ENCODE results near the gene SLC17A2. TPM values are rescaled to one million over a fixed set of nuclear protein-coding genes. Genes with fewer than 3 reads are reported as not detected.

The SLC17A2 gene
- total and polyA plus RNA-seq, 2 of the 13 experiments (the other 11 are each of a cell fraction or from before 2014, with no cell fraction given), result 11.2 to 32.4 TPM

DNA sequence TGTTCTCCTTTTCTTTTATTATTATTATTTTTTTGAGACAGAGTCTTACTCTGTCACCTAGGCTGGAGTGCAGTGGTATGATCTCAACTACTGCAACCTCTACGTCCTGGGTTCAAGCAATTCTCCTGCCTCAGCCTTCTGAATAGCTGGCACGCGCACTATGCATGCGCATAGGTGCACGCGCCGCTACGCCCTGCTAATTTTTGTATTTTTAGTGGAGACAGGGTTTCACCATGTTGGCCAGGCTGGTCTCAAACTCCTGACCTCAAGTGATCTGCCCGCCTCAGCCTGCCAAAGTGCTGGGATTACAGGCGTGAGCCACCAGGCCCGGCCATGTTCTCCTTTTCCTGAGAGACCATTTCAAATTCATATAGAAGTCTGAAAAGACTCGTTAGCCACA, 706 bp downstream of the SLC17A2 start (continued):
- TF ChIP-seq ZNF605 (CRISPR knock-in tag; IDR thresholded peaks at IDR 0.05), result 0 out of 2 replicates have a peak, but pooled peaks have one; percentile 52

DNA sequence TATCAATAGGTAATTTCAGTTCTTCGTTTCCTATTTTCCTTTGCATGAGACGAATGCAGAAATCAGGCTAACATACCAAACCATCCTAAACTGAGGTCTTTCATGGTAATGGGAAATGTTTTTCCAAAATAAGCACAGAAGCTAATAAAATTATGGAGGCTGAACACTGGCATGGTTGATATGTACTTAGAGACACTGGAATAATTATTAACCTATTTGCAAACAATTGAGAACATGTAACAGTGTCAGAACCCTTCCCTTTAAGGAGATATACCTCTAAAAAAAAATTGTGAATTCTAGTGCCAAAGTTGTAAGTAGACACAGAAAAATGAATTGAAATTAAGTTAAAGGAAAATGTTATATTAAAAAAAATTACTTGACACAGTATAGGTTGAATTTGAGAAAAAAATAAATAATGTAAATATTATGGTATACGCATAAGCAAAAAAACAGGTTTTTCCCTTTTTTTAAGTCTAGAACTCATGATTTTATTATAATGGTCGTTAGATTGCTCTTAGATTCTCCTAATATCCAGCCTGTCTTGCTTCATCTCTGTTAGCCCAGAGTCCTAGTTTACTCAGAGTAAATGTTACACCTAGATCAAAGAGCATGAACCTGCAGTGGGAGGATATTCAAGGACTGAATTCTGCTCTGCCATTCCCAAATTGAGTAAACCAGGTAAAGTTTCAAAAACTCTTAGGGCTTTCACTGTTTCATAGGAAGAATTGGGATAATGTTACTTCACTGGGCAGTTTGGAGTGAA, 1.7 kb downstream of the SLC17A2 start:
- Histone ChIP-seq H3K4me1 (ENCODE audit: insufficient read depth, low read length) (peaks cover 69% of the 10 kb centered on the region), H3K9ac (ENCODE audit: insufficient read depth, low read depth, low read length) (peak overlapping the region; percentile 67), H3K79me2 (ENCODE audit: insufficient read depth, low read length) (peaks cover 11% of the 10 kb centered on the region), H3K27ac (ENCODE audit: extremely low read length, insufficient read depth, low read length) (peak overlapping the region; percentile 81), H3K27me3 (ENCODE audit: control insufficient read depth in 1 of 2, insufficient read depth in 2 of 2, low read length in 2 of 2) (no peaks in the 10 kb centered on the region), H3K36me3 (replicated peaks in 1 of 2; ENCODE audit: control insufficient read depth in 1 of 2, insufficient read depth in 2 of 2, low read length in 2 of 2) (no peaks in the 10 kb centered on the region; a peak in 1 of 5 replicates), H2AFZ (ENCODE audit: low read length) (no peak overlapping the region), H3K4me3 (replicated peaks in 1 of 3; ENCODE audit: insufficient read depth in 1 of 3, low read depth in 2 of 3, low read length in 3 of 3) (peak overlapping the region in 2 of 3 experiments; percentile 43 to 45; a peak in 4 of 6 replicates), H3K4me2 (ENCODE audit: low read depth, low read length) (peak overlapping the region; percentile 82), H4K20me1 (ENCODE audit: insufficient read depth, low read length) (no peaks in the 10 kb centered on the region), H3K9me3 (ENCODE audit: low read length) (no peaks in the 10 kb centered on the region)
- BruUV-seq (replicated peaks), result no TSS peak
- peak; percentile 96 for ATAC-seq
- CTCF ChIA-PET (ENCODE audit: low intra/inter-chr PET ratio, low total read pairs), result interaction anchor here (1.7 kb wide), 1 partner anchor 64 kb away, joined by 3 read pairs; no protein-coding TSS in a partner anchor
- intact Hi-C loops (cut with micrococcal nuclease; ENCODE audit: unreplicated experiment) (loop anchor here (1.0 kb wide), 1 partner anchor 15 kb away; no protein-coding TSS in a partner anchor), in situ Hi-C loops (cut with HindIII; ENCODE audit: extremely low pct_ligation_motif_present, low pct_unique_long_range_greater_than_20kb) (no loop called here)
- FAIRE-seq, result peak; percentile 40
- peak; percentile 96 for DNase-seq (ENCODE audit: low spot score)
- POLR2A ChIA-PET, result interaction anchor here (0.7 to 2.1 kb wide), 10 partner anchors 9 to 287 kb away, joined by 3 to 47 read pairs (median 4); no protein-coding TSS in a partner anchor
- 28% methylated on average over 4 of the region's 4 CpGs for WGBS (ENCODE audit: low lambda C conversion rate)
- TF ChIP-seq ZNF512B (CRISPR knock-in tag; IDR thresholded peaks at IDR 0.05; ENCODE audit: borderline replicate concordance) (no peak), NCOA1 (CRISPR knock-in tag; IDR thresholded peaks at IDR 0.05) (no peak), KLF13 (CRISPR knock-in tag; IDR thresholded peaks at IDR 0.05) (no peak), ZNF75D (CRISPR knock-in tag; IDR thresholded peaks at IDR 0.05; ENCODE audit: borderline replicate concordance) (no peak), FOXA1 (IDR thresholded peaks at IDR 0.05) (peak; percentile 80), FOXA1 (CRISPR knock-in tag; IDR thresholded peaks at IDR 0.05) (peak; percentile 98), SP140L (CRISPR knock-in tag; IDR thresholded peaks at IDR 0.05; ENCODE audit: borderline replicate concordance) (peak; percentile 93; the same call in 1 of the 2 replicates), ZMYM2 (CRISPR knock-in tag; IDR thresholded peaks at IDR 0.05) (0 out of 2 replicates have a peak, but pooled peaks have one; percentile 54), ZNF720 (CRISPR knock-in tag; IDR thresholded peaks at IDR 0.05) (no peak)
- TF ChIP-seq, protein P1, sequence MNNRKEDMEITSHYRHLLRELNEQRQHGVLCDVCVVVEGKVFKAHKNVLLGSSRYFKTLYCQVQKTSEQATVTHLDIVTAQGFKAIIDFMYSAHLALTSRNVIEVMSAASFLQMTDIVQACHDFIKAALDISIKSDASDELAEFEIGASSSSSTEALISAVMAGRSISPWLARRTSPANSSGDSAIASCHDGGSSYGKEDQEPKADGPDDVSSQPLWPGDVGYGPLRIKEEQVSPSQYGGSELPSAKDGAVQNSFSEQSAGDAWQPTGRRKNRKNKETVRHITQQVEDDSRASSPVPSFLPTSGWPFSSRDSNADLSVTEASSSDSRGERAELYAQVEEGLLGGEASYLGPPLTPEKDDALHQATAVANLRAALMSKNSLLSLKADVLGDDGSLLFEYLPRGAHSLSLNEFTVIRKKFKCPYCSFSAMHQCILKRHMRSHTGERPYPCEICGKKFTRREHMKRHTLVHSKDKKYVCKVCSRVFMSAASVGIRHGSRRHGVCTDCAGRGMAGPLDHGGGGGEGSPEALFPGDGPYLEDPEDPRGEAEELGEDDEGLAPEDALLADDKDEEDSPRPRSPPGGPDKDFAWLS (CRISPR knock-in tag; IDR thresholded peaks at IDR 0.05; ENCODE audit: borderline replicate concordance), result no peak
